ENCODE measurements around the gene HYI.
A peak's percentile ranks its signal among the peaks of the same experiment; 100 is the strongest.

The HYI gene

GRCh38 chr1:43421396-43421795 is 32.3 kb downstream of the HYI start:
- TF ChIP-seq CEBPB (IDR thresholded peaks at IDR 0.05): no peak
- no peak for TF ChIP-seq CREB1 (IDR thresholded peaks at IDR 0.05; ENCODE audit: low read depth)
- no peak for TF ChIP-seq TCF12 (IDR thresholded peaks at IDR 0.05; ENCODE audit: low read depth)
- TF ChIP-seq EP300 (IDR thresholded peaks at IDR 0.05; ENCODE audit: borderline replicate concordance): no peak
- TF ChIP-seq MAX (IDR thresholded peaks at IDR 0.05): no peak
- no peak for TF ChIP-seq TEAD4 (IDR thresholded peaks at IDR 0.05)
- no peak for TF ChIP-seq USF1 (IDR thresholded peaks at IDR 0.05)
- no peak for TF ChIP-seq TAF1 (IDR thresholded peaks at IDR 0.05; ENCODE audit: low read depth)
- no peak for TF ChIP-seq ZBTB7A (IDR thresholded peaks at IDR 0.05; ENCODE audit: low read depth)
- TF ChIP-seq EGR1 (IDR thresholded peaks at IDR 0.05): no peak

GRCh38 chr1:43420874-43421273 is 32.9 kb downstream of the HYI start:
- TF ChIP-seq NFIC (IDR thresholded peaks at IDR 0.05) (no peak), EGR1 (IDR thresholded peaks at IDR 0.05) (no peak), EP300 (IDR thresholded peaks at IDR 0.05; ENCODE audit: borderline replicate concordance) (no peak), RAD21 (IDR thresholded peaks at IDR 0.05; ENCODE audit: low read depth) (no peak), ZBTB7A (IDR thresholded peaks at IDR 0.05; ENCODE audit: low read depth) (no peak), CREB1 (IDR thresholded peaks at IDR 0.05; ENCODE audit: low read depth) (no peak), CEBPB (IDR thresholded peaks at IDR 0.05) (no peak), TEAD4 (IDR thresholded peaks at IDR 0.05) (no peak), TAF1 (IDR thresholded peaks at IDR 0.05; ENCODE audit: low read depth) (no peak), YY1 (IDR thresholded peaks at IDR 0.05; ENCODE audit: low read depth) (no peak)

GRCh38 chr1:43419627-43420425 is 33.9 kb downstream of the HYI start:
- TF ChIP-seq CREB1 (IDR thresholded peaks at IDR 0.05; ENCODE audit: low read depth) (no peak), NFIC (IDR thresholded peaks at IDR 0.05) (peak; percentile 28; the same call in 1 of the 2 replicates), CEBPB (IDR thresholded peaks at IDR 0.05) (no peak), TEAD4 (IDR thresholded peaks at IDR 0.05) (no peak), EGR1 (IDR thresholded peaks at IDR 0.05) (no peak), TAF1 (IDR thresholded peaks at IDR 0.05; ENCODE audit: low read depth) (no peak)

GRCh38 chr1:43418858-43419257 is 34.9 kb downstream of the HYI start:
- TF ChIP-seq TAF1 (IDR thresholded peaks at IDR 0.05; ENCODE audit: low read depth) (no peak), REST (IDR thresholded peaks at IDR 0.05; ENCODE audit: low read depth) (no peak), MAX (IDR thresholded peaks at IDR 0.05) (no peak), NFIC (IDR thresholded peaks at IDR 0.05) (no peak), TCF12 (IDR thresholded peaks at IDR 0.05; ENCODE audit: low read depth) (no peak), EGR1 (IDR thresholded peaks at IDR 0.05) (no peak), FOXM1 (IDR thresholded peaks at IDR 0.05; ENCODE audit: borderline replicate concordance, low read depth) (no peak), RAD21 (IDR thresholded peaks at IDR 0.05; ENCODE audit: low read depth) (no peak), YY1 (IDR thresholded peaks at IDR 0.05; ENCODE audit: low read depth) (no peak)

GRCh38 chr1:43415901-43416300 is 37.8 kb downstream of the HYI start:
- TF ChIP-seq TCF12 (IDR thresholded peaks at IDR 0.05; ENCODE audit: low read depth) (no peak), YY1 (IDR thresholded peaks at IDR 0.05; ENCODE audit: low read depth) (no peak), ZBTB7A (IDR thresholded peaks at IDR 0.05; ENCODE audit: low read depth) (no peak), USF1 (IDR thresholded peaks at IDR 0.05) (no peak), RAD21 (IDR thresholded peaks at IDR 0.05; ENCODE audit: low read depth) (no peak), CREB1 (IDR thresholded peaks at IDR 0.05; ENCODE audit: low read depth) (no peak), CEBPB (IDR thresholded peaks at IDR 0.05) (no peak), EGR1 (IDR thresholded peaks at IDR 0.05) (no peak)

GRCh38 chr1:43414634-43415223 is 39.0 kb downstream of the HYI start:
- no peak for TF ChIP-seq EGR1 (IDR thresholded peaks at IDR 0.05)
- no peak for TF ChIP-seq TCF12 (IDR thresholded peaks at IDR 0.05; ENCODE audit: low read depth)
- no peak for TF ChIP-seq YY1 (IDR thresholded peaks at IDR 0.05; ENCODE audit: low read depth)
- TF ChIP-seq ZBTB7A (IDR thresholded peaks at IDR 0.05; ENCODE audit: low read depth): no peak
- TF ChIP-seq CREB1 (IDR thresholded peaks at IDR 0.05; ENCODE audit: low read depth): no peak
- peak; percentile 81 for TF ChIP-seq RAD21 (IDR thresholded peaks at IDR 0.05; ENCODE audit: low read depth)
- no peak for TF ChIP-seq EP300 (IDR thresholded peaks at IDR 0.05; ENCODE audit: borderline replicate concordance)
- TF ChIP-seq TEAD4 (IDR thresholded peaks at IDR 0.05): no peak
- no peak for TF ChIP-seq REST (IDR thresholded peaks at IDR 0.05; ENCODE audit: low read depth)

Data from Ishikawa (cell line).